OCI-LY1 (cell line): ENCODE results near the gene NNT.

Source experiments
- CTCF ChIP-seq: fragments of 200-600 bp; sonication (generic), shearing (Covaris generic); IDR thresholded peaks from 2 replicates; pipeline ENCODE4 v1.5.1; 2017; ENCODE audit warnings: mild to moderate bottlenecking, antibody characterized with exemption, low read length, moderate library complexity, mixed read lengths
- EZH2 ChIP-seq: fragments of 200-600 bp; sonication (generic), shearing (Covaris generic); IDR thresholded peaks from 2 replicates; pipeline ENCODE4 v1.8.0; 2017; ENCODE audit warnings: borderline replicate concordance, mixed run types, mild to moderate bottlenecking, antibody characterized with exemption, low read length, moderate library complexity, mixed read lengths

- TF ChIP-seq CTCF, result no peak
- no peak for TF ChIP-seq EZH2
Observed at GRCh38 chr5:43582082-43583005, 20.6 kb upstream of the NNT start.
